Keratinocyte (primary cell): ENCODE measurements around the gene PTPRN2. TPM values are rescaled to one million over a fixed set of nuclear protein-coding genes. Genes with fewer than 3 reads are reported as not detected.
"Not testable (repeated sequence)": the region's sequence is repeated elsewhere in the genome, so short reads cannot be mapped to it uniquely, and the experiment has no call there.

ENCODE experiments used
- DNase-seq: peaks from one replicate; pipeline ENCODE4 v3.0.0-alpha.2; 2011; ENCODE audit warnings: low read depth, missing footprints, low spot score
- FAIRE-seq: peaks from 2 replicates; lab custom pipeline; 2011; peaks lifted over from hg19 to GRCh38; lab: Jason Lieb, UNC
- H2AFZ ChIP-seq: 2 replicates; pipeline ENCODE4 v1.6.0; 2012; ENCODE audit warnings: low read length, control low read depth, inconsistent platforms; ENCODE audit not compliant: control insufficient read depth
- H3K27ac ChIP-seq: 2 replicates; pipeline ENCODE4 v1.5.1; 2011; ENCODE audit warnings: low read length; ENCODE audit not compliant: control insufficient read depth, insufficient read depth
- H3K27me3 ChIP-seq: 3 replicates; pipeline ENCODE4 v1.6.0; 2011; ENCODE audit warnings: low read length; ENCODE audit not compliant: control insufficient read depth, insufficient read depth; ENCODE audit errors: extremely low read depth
- H3K36me3 ChIP-seq, 2 experiments: 2 replicates in 1 of 2; 3 replicates in 1 of 2; pipeline ENCODE4 v1.5.1; 2011; ENCODE audit warnings: low read length in 2 of 2, mild to moderate bottlenecking in 1 of 2; ENCODE audit not compliant: control insufficient read depth in 2 of 2, insufficient read depth in 2 of 2; ENCODE audit errors: extremely low read depth in 1 of 2
- H3K4me1 ChIP-seq: 3 replicates; pipeline ENCODE4 v1.5.1; 2011; ENCODE audit warnings: low read length; ENCODE audit not compliant: control insufficient read depth, insufficient read depth; ENCODE audit errors: extremely low read depth
- H3K4me2 ChIP-seq: 3 replicates; pipeline ENCODE4 v1.6.0; 2011; ENCODE audit warnings: low read depth, low read length; ENCODE audit not compliant: control insufficient read depth, insufficient read depth; ENCODE audit errors: extremely low read depth
- H3K4me3 ChIP-seq, 3 experiments: fragments of 200-600 bp in 1 of 3; sonication (generic) in 1 of 3; 2 replicates in 2 of 3; 3 replicates in 1 of 3; pipeline ENCODE4 v1.5.1; 2011 to 2016; ENCODE audit warnings: low read length in 3 of 3, mild to moderate bottlenecking in 3 of 3, control low read depth in 2 of 3, inconsistent platforms in 1 of 3, low read depth in 1 of 3, mixed read lengths in 1 of 3, mixed run types in 1 of 3, moderate library complexity in 1 of 3; ENCODE audit not compliant: control insufficient read depth in 2 of 3, insufficient read depth in 2 of 3; ENCODE audit errors: extremely low read depth in 1 of 3
- H3K79me2 ChIP-seq: 2 replicates; pipeline ENCODE4 v1.6.0; 2012; ENCODE audit warnings: low read length; ENCODE audit not compliant: control insufficient read depth, insufficient read depth
- H3K9ac ChIP-seq: 3 replicates; pipeline ENCODE4 v1.6.0; 2011; ENCODE audit warnings: low read length; ENCODE audit not compliant: control insufficient read depth, insufficient read depth; ENCODE audit errors: extremely low read depth
- H3K9me1 ChIP-seq: 3 replicates; pipeline ENCODE4 v1.6.0; 2011; ENCODE audit warnings: low read length; ENCODE audit not compliant: control insufficient read depth, insufficient read depth; ENCODE audit errors: extremely low read depth
- H3K9me3 ChIP-seq: 2 replicates; pipeline ENCODE4 v1.5.1; 2012; ENCODE audit warnings: low read depth, low read length; ENCODE audit not compliant: control insufficient read depth
- H4K20me1 ChIP-seq: 3 replicates; pipeline ENCODE4 v1.6.0; 2011; ENCODE audit warnings: low read length; ENCODE audit not compliant: control insufficient read depth, insufficient read depth; ENCODE audit errors: extremely low read depth
- EZH2 ChIP-seq: IDR thresholded peaks from one replicate; pipeline ENCODE4 v1.6.1; 2012; ENCODE audit warnings: inconsistent platforms, mild to moderate bottlenecking, low read length, moderate library complexity
- dilution Hi-C: fragments of 300-500 bp; cut with MboI; formaldehyde crosslinking; loops from one replicate; pipeline ENCODE4 v1.7.0; 2020; ENCODE audit warnings: low sequenced_read_pairs; ENCODE audit not compliant: extremely low pct_ligation_motif_present
- polyA plus RNA-seq, 5 experiments: library from polyadenylated mRNA; depleted of rRNA in 3 of 5; stranded (reverse) in 3 of 5; stranded (forward) in 1 of 5; unstranded in 1 of 5; fragments of >200 nt; gene quantifications; 1 replicate in 1 of 5; 2 replicates in 3 of 5; 3 replicates in 1 of 5; pipeline versions ENCODE4 v1.2.1 to v1.2.3, GENCODE V29; 2011 to 2012; ENCODE audit warnings: missing spikeins in 2 of 5, low read depth in 1 of 5, low replicate concordance in 1 of 5
- TF ChIP-seq, protein P1 (sequence below), 3 experiments: IDR thresholded peaks in 1 of 3; conservative IDR thresholded peaks in 1 of 3; optimal IDR thresholded peaks in 1 of 3; 2 replicates in 2 of 3; 3 replicates in 1 of 3; pipeline versions ENCODE3 to v1.5.1; 2011; ENCODE audit warnings: low read length in 3 of 3, mild to moderate bottlenecking in 3 of 3, moderate library complexity in 2 of 3, control low read depth in 1 of 3, inconsistent platforms in 1 of 3; ENCODE audit not compliant: insufficient read depth in 2 of 3; ENCODE audit errors: extremely low read depth in 1 of 3

Gene PTPRN2
- polyA plus RNA-seq, 1 donor (not counting 4 experiments of a cell fraction or from before 2014, with no cell fraction given), result not detected

DNA sequence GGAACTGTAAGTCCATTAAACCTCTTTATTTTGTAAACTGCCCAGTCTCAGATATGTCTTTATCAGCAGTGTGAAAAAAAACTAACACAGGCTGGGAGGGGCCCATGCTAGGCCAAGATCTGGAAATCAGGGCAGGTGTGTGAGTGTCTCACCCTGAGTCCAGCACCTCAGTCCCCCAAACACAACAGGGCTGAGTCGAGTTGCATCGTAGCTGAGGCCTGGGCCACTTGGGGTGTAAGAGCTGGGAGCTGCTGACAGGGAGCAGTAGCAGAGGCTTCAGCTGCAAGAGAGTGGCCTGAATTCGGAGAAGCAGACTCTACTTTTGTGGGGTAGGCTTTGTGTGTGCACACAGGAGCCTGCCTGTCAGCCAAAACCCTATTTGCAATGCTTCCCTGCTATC, 553.1 kb downstream of the PTPRN2 start:
- H2AFZ ChIP-seq, result no peak overlapping the region
- H3K9me3 ChIP-seq, result peaks cover 9% of the 10 kb centered on the region
- no peak for FAIRE-seq
- no peaks in the 10 kb centered on the region for H3K9me1 ChIP-seq
- dilution Hi-C loops, result no loop called here
- no peaks in the 10 kb centered on the region for H3K79me2 ChIP-seq
- no peak overlapping the region for H3K9ac ChIP-seq
- no peaks in the 10 kb centered on the region for H3K27me3 ChIP-seq
- H3K4me3 ChIP-seq, result no peak overlapping the region
- no peaks in the 10 kb centered on the region for H3K4me1 ChIP-seq
- no peak for DNase-seq
- TF ChIP-seq, protein P1, sequence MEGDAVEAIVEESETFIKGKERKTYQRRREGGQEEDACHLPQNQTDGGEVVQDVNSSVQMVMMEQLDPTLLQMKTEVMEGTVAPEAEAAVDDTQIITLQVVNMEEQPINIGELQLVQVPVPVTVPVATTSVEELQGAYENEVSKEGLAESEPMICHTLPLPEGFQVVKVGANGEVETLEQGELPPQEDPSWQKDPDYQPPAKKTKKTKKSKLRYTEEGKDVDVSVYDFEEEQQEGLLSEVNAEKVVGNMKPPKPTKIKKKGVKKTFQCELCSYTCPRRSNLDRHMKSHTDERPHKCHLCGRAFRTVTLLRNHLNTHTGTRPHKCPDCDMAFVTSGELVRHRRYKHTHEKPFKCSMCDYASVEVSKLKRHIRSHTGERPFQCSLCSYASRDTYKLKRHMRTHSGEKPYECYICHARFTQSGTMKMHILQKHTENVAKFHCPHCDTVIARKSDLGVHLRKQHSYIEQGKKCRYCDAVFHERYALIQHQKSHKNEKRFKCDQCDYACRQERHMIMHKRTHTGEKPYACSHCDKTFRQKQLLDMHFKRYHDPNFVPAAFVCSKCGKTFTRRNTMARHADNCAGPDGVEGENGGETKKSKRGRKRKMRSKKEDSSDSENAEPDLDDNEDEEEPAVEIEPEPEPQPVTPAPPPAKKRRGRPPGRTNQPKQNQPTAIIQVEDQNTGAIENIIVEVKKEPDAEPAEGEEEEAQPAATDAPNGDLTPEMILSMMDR (optimal IDR thresholded peaks at IDR 0.05 in 1 of 3, IDR thresholded peaks at IDR 0.05 in 1 of 3, conservative IDR thresholded peaks at IDR 0.05 in 1 of 3; ENCODE audit: extremely low read depth in 1 of 3, insufficient read depth in 2 of 3, low read length in 3 of 3), result no peak
- TF ChIP-seq EZH2, result no peak
- no peak overlapping the region for H3K27ac ChIP-seq
- H3K36me3 ChIP-seq, result no peaks in the 10 kb centered on the region
- no peak overlapping the region for H3K4me2 ChIP-seq
- no peaks in the 10 kb centered on the region for H4K20me1 ChIP-seq

DNA sequence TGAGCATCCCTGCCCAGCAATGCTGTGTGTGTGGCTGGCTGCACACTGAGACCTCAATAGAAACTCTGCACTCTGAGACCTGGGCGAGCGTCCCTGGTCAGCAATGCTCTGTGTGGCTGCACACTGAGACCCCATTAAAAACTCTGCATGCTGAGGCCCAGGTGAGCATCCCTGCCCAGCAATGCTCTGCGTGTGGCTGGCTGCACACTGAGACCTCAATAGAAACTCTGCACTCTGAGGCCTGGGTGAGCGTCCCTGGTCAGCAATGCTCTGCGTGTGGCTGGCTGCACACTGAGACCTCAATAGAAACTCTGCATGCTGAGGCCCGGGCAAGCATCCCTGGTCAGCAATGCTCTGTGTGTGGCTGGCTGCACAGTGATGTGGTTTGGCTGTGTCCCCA, 553.7 kb downstream of the PTPRN2 start:
- H3K4me1 ChIP-seq, H3K27ac ChIP-seq, H3K36me3 ChIP-seq, H3K9me3 ChIP-seq, DNase-seq, FAIRE-seq, H2AFZ ChIP-seq, H4K20me1 ChIP-seq, H3K9me1 ChIP-seq, H3K79me2 ChIP-seq, H3K27me3 ChIP-seq, H3K4me2 ChIP-seq, dilution Hi-C loops, H3K4me3 ChIP-seq, H3K9ac ChIP-seq: not testable (repeated sequence)

DNA sequence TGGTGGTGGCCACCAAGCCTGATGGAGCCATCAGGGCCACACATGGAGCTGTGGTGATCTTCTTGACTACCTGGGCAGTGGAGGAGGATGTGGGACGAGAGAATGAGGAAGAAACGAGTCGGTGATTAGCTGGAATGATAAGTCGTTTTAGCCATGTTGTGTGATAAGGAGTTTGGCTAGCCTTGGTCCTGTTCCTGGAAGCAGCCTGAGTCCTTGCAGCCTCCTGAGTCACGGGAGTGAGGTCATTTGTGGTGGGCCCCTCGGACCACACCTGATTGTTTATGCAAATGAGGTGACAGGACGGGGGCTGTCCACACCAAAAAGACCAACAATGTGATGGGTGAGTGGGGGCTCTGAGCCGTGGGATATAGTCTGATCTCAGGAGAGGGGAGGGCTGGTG, 554.4 kb downstream of the PTPRN2 start:
- Histone ChIP-seq H3K27me3 (no peaks in the 10 kb centered on the region), H3K4me1 (no peaks in the 10 kb centered on the region), H3K9ac (no peak overlapping the region), H3K27ac (no peak overlapping the region), H3K9me3 (peaks cover 9% of the 10 kb centered on the region), H3K9me1 (no peaks in the 10 kb centered on the region), H3K4me3 (no peak overlapping the region), H2AFZ (no peak overlapping the region), H3K36me3 (no peaks in the 10 kb centered on the region), H4K20me1 (no peaks in the 10 kb centered on the region), H3K4me2 (no peak overlapping the region), H3K79me2 (no peaks in the 10 kb centered on the region)
- DNase-seq (no peak), FAIRE-seq (no peak)
- TF ChIP-seq, protein P1 (optimal IDR thresholded peaks at IDR 0.05 in 1 of 3, IDR thresholded peaks at IDR 0.05 in 1 of 3, conservative IDR thresholded peaks at IDR 0.05 in 1 of 3; ENCODE audit: extremely low read depth in 1 of 3, insufficient read depth in 2 of 3, low read length in 3 of 3), result no peak
- no peak for TF ChIP-seq EZH2
- dilution Hi-C loops, result no loop called here
